ENCODE measurements around the gene BST2. TPM values are rescaled to one million over a fixed set of nuclear protein-coding genes. Genes with fewer than 3 reads are reported as not detected.

BST2 gene
- total RNA-seq, 1 donor from 2014 or later, result 44.8 TPM

- Histone ChIP-seq H3K4me3 (no peak overlapping the region), H3K27me3 (no peaks in the 10 kb centered on the region), H3K9ac (no peak overlapping the region), H2AFZ (replicated peaks) (no peak overlapping the region), H3F3A (ENCODE audit: low read depth) (no peaks in the 10 kb centered on the region), H3K79me2 (ENCODE audit: low read depth) (no peaks in the 10 kb centered on the region), H3K9me3 (ENCODE audit: low read depth) (no peaks in the 10 kb centered on the region), H4K20me1 (ENCODE audit: low read depth) (no peaks in the 10 kb centered on the region), H3K4me2 (no peak overlapping the region), H3K27ac (no peak overlapping the region), H3K4me1 (peaks cover 2% of the 10 kb centered on the region), H3K36me3 (no peaks in the 10 kb centered on the region)
- Mint-ChIP-seq H3K4me1 (peaks cover 6% of the 10 kb centered on the region), H3K9me3 (no peaks in the 10 kb centered on the region), H3K27me3 (ENCODE audit: insufficient read depth, low read depth) (peaks cover 8% of the 10 kb centered on the region), H3K4me3 (no peak overlapping the region), H3K36me3 (no peaks in the 10 kb centered on the region), H3K27ac (no peak overlapping the region)
- TF ChIP-seq EZH2 (IDR thresholded peaks at IDR 0.05), result no peak
- DNase-seq (ENCODE audit: low spot score), result no peak
Observed at GRCh38 chr19:17429641-17430113, 24.2 kb upstream of the BST2 start.

- no peaks in the 10 kb centered on the region for H3K9me3 Mint-ChIP-seq
- no peaks in the 10 kb centered on the region for H3K9me3 ChIP-seq (ENCODE audit: low read depth)
- no peak for TF ChIP-seq EZH2 (IDR thresholded peaks at IDR 0.05)
- TF ChIP-seq, protein P1, sequence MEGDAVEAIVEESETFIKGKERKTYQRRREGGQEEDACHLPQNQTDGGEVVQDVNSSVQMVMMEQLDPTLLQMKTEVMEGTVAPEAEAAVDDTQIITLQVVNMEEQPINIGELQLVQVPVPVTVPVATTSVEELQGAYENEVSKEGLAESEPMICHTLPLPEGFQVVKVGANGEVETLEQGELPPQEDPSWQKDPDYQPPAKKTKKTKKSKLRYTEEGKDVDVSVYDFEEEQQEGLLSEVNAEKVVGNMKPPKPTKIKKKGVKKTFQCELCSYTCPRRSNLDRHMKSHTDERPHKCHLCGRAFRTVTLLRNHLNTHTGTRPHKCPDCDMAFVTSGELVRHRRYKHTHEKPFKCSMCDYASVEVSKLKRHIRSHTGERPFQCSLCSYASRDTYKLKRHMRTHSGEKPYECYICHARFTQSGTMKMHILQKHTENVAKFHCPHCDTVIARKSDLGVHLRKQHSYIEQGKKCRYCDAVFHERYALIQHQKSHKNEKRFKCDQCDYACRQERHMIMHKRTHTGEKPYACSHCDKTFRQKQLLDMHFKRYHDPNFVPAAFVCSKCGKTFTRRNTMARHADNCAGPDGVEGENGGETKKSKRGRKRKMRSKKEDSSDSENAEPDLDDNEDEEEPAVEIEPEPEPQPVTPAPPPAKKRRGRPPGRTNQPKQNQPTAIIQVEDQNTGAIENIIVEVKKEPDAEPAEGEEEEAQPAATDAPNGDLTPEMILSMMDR (IDR thresholded peaks at IDR 0.05), result peak; percentile 73
- no peak overlapping the region for H3K27ac ChIP-seq
- peaks cover 2% of the 10 kb centered on the region for H3K27me3 Mint-ChIP-seq (ENCODE audit: insufficient read depth, low read depth)
- peaks cover 2% of the 10 kb centered on the region for H3K36me3 Mint-ChIP-seq
- peak overlapping the region; percentile 34 for H3K4me3 ChIP-seq
- H3K4me1 Mint-ChIP-seq, result peaks cover 15% of the 10 kb centered on the region
- H3K4me1 ChIP-seq, result peaks cover 5% of the 10 kb centered on the region
- H4K20me1 ChIP-seq (ENCODE audit: low read depth), result no peaks in the 10 kb centered on the region
- no peaks in the 10 kb centered on the region for H3K36me3 ChIP-seq
- H3K27ac Mint-ChIP-seq, result peak overlapping the region; percentile 24
- H3F3A ChIP-seq (ENCODE audit: low read depth), result peaks cover 17% of the 10 kb centered on the region
- H3K79me2 ChIP-seq (ENCODE audit: low read depth), result no peaks in the 10 kb centered on the region
- DNase-seq (ENCODE audit: low spot score), result peak; percentile 95
- H3K4me3 Mint-ChIP-seq, result peak overlapping the region; percentile 41
- H3K4me2 ChIP-seq, result peak overlapping the region; percentile 78
- H3K9ac ChIP-seq, result no peak overlapping the region
- H3K27me3 ChIP-seq, result no peaks in the 10 kb centered on the region
- peak overlapping the region; percentile 78 for H2AFZ ChIP-seq (replicated peaks)
Observed at GRCh38 chr19:17424743-17425365, 19.4 kb upstream of the BST2 start.

GRCh38 chr19:17423429-17424208 is 18.2 kb upstream of the BST2 start:
- no peak for DNase-seq (ENCODE audit: low spot score)
- Histone ChIP-seq H3K36me3 (no peaks in the 10 kb centered on the region), H3K4me3 (no peak overlapping the region), H4K20me1 (ENCODE audit: low read depth) (no peaks in the 10 kb centered on the region), H2AFZ (replicated peaks) (no peak overlapping the region), H3K4me1 (peaks cover 5% of the 10 kb centered on the region), H3K27me3 (no peaks in the 10 kb centered on the region), H3K79me2 (ENCODE audit: low read depth) (no peaks in the 10 kb centered on the region), H3K9ac (no peak overlapping the region), H3K9me3 (ENCODE audit: low read depth) (no peaks in the 10 kb centered on the region), H3K27ac (no peak overlapping the region), H3K4me2 (no peak overlapping the region), H3F3A (ENCODE audit: low read depth) (peaks cover 26% of the 10 kb centered on the region)
- Mint-ChIP-seq H3K36me3 (peaks cover 2% of the 10 kb centered on the region), H3K27ac (no peak overlapping the region), H3K4me3 (peak overlapping the region; percentile 50), H3K27me3 (ENCODE audit: insufficient read depth, low read depth) (peaks cover 4% of the 10 kb centered on the region), H3K9me3 (no peaks in the 10 kb centered on the region), H3K4me1 (peaks cover 23% of the 10 kb centered on the region)
- TF ChIP-seq EZH2phosphoT487 (IDR thresholded peaks at IDR 0.05) (no peak), EZH2 (IDR thresholded peaks at IDR 0.05) (no peak)
- TF ChIP-seq, protein P1 (IDR thresholded peaks at IDR 0.05), result no peak

- Histone ChIP-seq H3K4me1 (peaks cover 5% of the 10 kb centered on the region), H3K4me3 (no peak overlapping the region), H3K9ac (no peak overlapping the region), H3K4me2 (no peak overlapping the region), H2AFZ (replicated peaks) (no peak overlapping the region), H3K9me3 (ENCODE audit: low read depth) (no peaks in the 10 kb centered on the region), H3K79me2 (ENCODE audit: low read depth) (no peaks in the 10 kb centered on the region), H4K20me1 (ENCODE audit: low read depth) (no peaks in the 10 kb centered on the region), H3F3A (ENCODE audit: low read depth) (peaks cover 38% of the 10 kb centered on the region), H3K36me3 (no peaks in the 10 kb centered on the region), H3K27ac (no peak overlapping the region), H3K27me3 (no peaks in the 10 kb centered on the region)
- Mint-ChIP-seq H3K36me3 (peaks cover 2% of the 10 kb centered on the region), H3K4me1 (peaks cover 24% of the 10 kb centered on the region), H3K27me3 (ENCODE audit: insufficient read depth, low read depth) (peaks cover 5% of the 10 kb centered on the region), H3K4me3 (peak overlapping the region; percentile 50), H3K9me3 (no peaks in the 10 kb centered on the region), H3K27ac (no peak overlapping the region)
- DNase-seq (ENCODE audit: low spot score), result no peak
- no peak for TF ChIP-seq EZH2phosphoT487 (IDR thresholded peaks at IDR 0.05)
- TF ChIP-seq, protein P1 (IDR thresholded peaks at IDR 0.05), result no peak
- no peak for TF ChIP-seq EZH2 (IDR thresholded peaks at IDR 0.05)
Observed at GRCh38 chr19:17421942-17422341, 16.5 kb upstream of the BST2 start.

All from neural progenitor cell (in vitro differentiated cells).